GM21360 (cell line): ENCODE results near the gene CCIN.

Experiments used
- ATAC-seq: cut with Tn5 transposase; IDR thresholded peaks from one replicate; pipeline ENCODE4 v1.9.1; 2021; ENCODE audit warnings: mild to moderate bottlenecking, moderate library complexity; ENCODE audit not compliant: unreplicated experiment

Gene CCIN

DNA sequence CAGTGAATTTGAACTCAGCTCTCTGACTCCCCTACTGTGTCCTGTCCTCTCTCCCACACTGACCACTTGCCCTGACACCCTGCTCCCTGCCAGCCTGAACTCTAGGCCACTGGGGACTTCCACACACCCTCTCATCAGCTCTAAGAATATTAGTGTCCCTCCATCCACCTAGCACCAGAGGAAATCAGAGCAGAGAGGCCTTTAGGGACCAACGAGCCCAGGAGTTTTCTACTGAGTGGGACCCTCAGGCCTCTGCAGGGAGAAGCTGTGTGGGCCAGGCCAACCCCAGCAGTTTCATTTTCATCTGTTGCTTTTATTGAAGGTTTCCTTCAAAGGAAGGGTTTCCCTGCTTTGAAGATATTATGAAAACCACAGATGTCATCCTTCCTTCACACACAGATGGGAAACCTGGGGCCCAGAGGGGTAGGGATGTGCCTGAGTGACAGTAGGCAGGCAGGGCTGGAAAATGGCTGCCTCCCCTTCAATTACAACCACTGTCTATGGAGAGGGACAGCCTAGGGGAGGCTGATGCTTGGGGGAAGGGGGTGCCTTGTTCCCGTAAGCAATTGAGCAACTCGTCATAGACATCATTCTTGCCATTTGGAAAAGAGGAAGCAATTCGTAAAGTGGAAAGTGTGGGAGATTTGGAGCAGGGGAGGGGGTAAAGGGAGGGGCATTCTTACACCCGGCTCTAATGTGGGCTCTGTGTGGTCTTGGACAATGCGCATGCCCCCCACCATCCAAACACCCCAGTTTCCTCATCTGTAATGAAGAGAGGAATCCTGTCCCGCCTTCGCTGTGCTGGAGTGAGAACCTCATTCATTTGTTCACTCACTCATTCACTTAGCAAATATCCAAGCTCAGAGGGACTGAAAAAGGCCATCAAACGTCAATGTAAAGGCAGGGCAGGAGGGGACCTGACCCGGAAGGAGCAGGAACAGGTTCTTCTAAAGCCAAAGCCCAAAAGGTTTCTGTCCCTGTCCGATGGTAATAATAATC, 28.8 kb upstream of the CCIN start:
- ATAC-seq, result no peak

DNA sequence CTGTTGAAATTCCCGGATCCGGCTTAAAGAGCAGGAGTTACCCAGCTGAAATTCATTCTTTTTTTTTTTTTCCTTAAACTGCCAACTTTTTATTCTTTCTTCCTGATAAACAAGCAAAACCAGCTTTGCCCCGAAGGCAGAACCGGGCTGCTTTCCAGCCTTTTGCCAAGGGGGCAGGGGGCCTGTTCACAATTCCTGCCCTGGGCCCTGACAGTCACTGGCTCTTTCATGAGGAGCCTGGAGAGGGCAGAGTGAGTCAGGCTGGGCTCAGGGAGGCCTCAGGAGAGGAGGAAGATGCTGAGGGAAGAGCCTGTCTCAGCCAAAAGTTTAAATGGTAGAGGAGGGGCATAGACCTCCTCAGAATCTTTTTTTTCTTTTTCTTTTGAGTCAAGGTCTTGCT, 27.9 kb upstream of the CCIN start:
- ATAC-seq, result no peak

DNA sequence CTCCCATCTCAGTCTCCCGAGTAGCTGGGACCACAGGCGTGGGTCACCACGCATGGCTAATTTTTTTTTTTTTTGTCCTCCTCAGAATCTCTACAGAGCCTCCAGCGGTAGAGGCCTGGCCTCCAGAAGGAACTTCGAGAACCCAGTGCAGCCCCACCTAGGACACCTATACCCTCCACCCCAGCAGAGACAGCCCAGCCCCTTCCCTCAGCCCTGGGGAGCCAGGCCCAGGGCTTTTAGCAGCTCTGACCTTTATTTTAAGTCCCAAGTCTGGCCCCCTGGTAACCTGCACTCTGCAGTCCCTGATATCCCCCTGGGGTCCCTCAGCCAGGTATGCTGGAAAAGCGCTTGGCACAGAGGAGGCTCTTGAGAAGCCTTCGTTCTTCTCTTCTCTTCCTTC, 27.4 kb upstream of the CCIN start:
- no peak for ATAC-seq

DNA sequence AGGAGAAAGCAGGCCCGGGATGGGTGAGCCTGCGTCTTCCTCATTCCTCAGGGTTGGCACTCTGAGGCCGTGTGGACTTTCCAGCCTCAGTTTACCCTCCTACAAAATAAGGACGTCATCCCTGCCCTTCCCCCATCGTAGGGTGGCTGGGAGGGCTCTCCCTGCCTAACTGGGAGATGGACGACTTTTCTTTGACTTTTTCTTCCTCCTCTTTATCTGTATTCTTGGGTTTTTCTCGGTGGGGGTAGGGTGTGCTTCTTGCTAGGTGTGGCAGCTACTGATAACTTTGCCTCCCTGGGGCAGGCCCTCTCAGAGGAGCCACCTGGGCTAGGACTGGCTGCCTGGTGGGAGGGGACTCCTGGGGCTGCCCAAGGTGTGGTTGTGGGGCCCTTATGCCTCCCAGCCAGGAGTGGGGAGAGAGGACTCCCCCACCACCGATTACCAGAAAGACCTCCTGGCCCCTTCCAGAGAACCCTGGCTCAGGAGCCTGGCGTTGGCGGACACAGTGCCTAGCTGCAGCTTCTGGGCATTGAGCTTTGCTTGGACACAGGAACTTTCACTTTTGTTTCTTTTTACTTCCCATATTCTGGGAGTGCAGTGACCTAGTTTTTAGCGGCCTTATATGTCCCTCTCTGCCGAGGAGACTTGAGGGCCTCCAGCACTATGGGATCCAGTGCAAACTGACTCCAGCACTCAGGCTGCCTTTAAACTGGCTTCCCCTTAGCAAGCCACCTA, 26.5 kb upstream of the CCIN start:
- ATAC-seq, result no peak

DNA sequence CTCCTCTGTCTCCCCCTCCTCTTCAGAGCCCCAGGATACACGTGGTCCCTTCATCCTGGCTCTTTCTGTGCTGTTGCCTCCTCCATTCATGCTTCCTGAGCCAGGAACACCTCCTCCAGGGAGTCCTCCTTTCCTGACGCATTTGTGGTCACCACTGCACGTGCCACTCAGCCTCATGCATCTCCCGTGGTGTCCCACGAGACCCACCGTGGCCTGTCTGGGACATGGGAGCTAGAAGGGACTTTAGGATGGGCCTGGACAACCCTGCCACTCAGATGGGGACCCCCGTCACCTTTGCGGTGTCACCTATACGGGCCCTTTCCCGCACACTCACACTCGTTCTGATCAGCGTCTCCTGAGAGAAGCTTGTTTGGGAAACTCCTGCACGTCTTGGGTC, 25.9 kb upstream of the CCIN start:
- no peak for ATAC-seq

DNA sequence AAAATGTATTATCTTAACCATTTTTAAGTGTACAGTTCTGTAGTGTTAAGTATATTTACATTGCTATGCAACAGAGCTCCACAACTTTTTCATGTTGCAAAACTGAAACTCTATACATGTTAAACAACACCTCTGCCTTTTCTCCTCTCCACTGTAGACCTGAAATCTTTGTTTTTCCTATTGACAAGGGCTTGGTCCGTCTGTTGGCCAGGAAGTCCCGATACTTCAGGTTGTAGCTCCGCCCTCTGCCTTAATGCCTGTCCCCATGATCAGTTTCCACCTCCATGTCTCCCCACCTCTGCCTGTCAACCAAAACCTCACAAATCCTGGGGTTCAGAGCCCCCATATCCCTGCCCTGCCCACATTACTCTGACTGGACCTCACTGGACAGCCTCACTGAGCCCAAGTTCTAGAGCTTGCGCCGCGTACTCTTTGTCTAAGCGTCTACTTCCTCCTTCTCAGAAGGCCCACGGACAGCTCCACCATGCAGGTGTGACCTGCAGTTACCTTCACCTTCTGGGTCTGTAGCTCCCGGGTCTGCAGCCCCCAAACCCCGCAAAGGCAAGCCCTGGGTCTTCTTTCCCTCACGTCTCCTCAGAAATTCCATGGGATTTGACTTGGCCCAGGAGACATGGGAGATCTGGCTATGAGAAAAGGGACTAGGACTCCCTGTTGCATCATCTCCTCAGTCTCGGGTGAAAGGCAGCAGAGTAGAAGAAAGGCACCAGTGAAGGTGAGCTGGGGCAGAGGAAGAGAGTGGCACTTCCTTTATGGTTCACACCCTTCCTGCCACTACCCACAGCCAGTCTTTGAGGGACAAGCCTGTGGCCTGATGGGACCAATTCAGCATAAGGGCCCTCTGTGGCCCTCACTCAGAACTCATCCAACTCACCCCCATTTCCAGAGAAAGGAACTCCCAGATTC, 24.6 kb upstream of the CCIN start:
- no peak for ATAC-seq

DNA sequence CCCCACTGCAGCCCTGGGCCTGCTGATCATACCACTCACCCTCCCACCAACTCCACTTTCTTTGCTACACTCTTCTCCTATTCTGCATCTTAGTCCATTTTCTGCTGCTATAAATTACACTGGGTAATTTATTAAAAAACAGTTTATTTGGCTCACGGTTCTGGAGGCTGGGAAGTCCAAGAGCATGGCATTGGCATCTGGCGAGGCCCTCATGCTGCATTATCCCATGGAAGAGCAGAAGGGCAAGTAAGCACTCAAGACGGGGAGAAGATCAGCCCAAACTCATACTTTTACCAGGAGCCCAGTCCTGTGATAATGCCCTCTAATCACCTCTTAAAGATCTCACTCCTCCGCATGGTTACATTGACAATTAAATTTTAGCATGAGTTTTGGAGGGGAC, 23.2 kb upstream of the CCIN start:
- ATAC-seq, result no peak

DNA sequence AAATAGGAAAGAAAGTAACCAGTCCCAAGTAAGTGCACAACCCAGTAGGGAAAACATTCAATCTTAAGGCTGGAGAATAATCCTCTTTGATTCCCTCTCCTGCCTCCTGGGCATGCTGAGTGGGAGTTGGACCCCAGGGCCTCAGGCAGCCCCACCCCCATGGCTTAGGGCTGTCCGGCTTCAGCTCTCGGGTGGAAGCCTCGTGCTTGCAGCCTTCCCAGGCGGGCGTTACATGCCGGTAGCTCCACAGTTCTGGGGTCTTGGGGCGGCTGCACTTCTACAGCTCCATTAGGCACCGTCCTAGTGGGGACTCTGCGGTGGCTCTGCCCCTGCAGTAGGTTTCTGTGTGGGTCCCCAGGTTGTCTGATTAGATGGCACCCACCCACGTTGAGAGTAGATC, 22.5 kb upstream of the CCIN start:
- no peak for ATAC-seq

DNA sequence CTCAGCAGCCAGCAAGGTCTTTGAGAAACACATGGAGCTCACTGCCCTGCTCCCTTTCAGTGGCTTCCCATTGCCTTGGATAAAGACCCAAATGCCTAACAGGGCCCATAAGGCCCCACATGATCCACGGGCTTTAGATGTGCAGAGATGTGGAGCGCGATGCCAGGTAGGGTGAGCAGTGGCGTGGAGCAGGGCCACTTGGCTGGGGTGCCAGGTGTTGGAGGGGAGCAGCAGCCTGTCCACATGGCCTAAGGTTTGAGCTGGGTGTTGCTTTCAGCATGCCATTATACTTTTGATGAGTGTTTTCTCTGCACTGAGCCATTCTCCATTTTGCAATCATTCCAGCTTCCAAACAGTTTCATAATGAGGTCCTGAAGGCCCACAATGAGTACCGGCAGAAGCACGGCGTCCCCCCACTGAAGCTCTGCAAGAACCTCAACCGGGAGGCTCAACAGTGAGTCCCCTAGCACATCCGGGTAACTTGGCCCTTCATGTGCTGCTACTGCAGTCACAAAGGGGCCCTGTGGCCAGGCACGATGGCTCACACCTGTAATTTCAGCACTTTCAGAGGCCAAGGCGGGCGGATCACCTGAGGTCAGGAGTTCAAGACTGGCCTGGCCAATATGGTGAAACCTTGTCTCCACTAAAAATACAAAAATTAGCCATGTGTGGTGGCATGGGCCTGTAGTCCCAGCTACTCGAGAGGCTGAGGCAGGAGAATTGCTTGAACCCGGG, 21.6 kb upstream of the CCIN start:
- no peak for ATAC-seq

DNA sequence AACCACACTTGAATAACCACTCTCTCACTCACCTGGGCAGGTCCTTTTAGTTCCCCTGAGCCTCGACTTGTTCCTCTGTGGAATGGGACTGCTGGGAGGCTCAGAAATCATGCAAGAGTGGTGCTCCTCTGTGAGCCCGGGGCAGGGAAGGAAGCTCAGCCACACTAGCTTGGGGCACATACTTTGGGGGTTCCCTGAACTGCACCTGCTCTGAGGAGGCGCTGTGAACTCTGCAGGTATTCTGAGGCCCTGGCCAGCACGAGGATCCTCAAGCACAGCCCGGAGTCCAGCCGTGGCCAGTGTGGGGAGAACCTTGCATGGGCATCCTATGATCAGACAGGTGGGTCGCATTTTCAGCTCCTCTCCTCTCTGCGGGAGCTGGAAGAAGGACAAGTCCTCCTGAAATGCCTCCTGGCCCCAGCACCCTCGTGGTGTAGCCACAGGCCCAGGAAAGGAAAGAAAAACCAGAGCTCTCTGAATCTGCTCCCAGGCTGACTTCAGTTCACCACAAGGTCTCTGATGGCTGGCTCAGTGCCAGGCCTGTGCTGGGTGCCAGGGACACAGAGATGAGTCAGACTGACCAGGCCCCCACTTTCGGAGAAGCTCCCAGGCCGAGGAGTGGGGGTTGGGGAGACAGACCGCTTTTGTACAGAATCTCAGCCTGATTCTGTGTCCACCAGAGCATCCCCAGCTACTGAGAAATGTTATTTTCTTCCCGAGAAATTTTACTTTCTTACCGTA, 20.7 kb upstream of the CCIN start:
- no peak for ATAC-seq

DNA sequence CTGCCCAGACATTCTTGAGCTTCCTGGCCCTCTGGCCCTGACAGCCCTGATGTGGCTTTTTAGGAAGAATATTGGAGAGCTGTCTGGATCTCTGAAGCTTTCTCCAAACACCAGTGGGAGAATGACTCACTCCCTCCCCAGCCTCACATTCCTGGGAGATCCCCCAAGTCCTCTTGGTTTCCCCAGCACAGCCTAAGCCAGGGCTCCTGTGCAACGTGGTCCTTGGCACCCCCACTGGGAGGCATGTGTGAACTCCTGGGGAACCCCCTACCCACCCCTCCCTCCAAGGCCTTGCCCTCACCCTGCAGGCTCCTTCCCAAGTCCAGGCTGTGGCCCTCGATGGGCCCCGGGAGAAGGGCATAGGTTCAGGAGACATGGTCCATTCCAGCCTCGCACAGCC, 20.0 kb upstream of the CCIN start:
- no peak for ATAC-seq

DNA sequence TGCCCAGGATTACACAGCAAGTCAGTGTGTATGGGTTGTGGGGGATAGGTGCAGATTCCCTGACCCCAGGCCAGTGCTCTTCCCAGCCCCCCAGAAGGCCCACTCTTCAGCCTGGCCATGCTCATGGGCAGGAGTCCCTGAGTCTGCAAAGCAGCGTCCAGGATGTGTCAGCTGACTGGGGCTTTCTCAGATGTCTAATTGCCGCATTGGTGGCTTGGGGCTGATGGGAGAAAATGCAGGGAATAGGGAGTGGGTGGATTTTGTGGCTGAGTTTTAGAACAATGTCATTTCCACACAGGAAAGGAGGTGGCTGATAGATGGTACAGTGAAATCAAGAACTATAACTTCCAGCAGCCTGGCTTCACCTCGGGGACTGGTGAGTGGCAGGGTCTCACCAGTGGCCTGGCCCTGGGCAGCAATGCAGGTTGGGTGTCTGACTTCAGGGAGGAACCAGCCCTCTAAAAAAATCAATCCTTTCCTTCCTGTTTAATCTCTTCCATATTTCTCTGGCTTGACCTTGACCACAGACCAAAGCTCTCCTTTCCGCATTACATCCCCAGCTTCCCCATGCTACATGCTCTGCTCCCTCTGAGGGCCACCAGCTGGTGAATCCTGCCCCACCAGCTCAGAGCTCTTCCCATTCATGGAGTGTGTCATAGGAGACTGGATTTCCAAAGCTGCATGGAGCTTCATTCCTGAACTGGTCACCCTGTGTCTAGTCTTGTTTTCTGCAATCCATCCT, 18.4 kb upstream of the CCIN start:
- no peak for ATAC-seq

DNA sequence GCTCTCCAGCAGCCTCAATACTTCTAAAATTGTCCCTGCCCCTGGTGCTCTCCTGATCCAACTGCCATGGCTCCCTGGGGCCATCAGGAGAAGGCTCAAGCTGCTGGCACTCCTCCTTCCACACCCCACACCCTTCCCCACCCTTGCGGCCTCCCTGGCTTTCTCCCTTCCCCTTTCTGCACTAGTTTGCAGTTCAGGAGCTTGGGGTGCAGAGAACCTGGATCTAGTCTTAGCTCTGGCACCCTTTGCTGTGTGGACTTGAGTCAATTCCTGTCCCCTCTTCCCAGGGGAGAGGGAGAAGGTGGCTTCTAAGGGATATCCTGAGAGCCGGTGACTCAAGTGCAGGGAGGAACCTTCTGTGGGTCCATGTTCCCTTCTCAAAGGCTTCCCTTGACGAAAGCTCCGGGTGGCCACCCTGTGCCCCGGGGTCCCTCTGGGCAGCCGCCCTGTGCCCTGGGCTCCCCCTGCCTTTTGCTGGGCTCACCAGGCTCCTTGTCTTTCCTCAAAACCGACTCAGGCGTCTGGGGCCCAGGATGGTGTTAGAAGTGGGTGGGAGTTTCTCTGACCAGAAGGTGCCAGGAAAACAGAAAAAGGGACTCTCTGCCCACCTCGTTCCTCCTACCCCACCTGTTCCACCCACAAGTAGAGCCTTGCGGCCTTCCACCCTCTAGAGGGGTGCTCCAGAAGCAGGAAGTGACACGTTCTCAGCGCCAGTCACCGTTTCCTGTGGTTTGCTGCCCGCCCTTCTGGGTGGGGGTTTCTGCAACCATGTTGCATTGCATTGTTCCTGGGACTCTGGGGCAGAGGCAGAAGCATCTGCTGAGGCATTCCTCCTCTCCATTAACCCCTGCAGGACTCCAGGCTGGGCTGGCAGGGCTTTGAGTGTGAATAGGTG, 17.6 kb upstream of the CCIN start:
- ATAC-seq, result peak; percentile 75

DNA sequence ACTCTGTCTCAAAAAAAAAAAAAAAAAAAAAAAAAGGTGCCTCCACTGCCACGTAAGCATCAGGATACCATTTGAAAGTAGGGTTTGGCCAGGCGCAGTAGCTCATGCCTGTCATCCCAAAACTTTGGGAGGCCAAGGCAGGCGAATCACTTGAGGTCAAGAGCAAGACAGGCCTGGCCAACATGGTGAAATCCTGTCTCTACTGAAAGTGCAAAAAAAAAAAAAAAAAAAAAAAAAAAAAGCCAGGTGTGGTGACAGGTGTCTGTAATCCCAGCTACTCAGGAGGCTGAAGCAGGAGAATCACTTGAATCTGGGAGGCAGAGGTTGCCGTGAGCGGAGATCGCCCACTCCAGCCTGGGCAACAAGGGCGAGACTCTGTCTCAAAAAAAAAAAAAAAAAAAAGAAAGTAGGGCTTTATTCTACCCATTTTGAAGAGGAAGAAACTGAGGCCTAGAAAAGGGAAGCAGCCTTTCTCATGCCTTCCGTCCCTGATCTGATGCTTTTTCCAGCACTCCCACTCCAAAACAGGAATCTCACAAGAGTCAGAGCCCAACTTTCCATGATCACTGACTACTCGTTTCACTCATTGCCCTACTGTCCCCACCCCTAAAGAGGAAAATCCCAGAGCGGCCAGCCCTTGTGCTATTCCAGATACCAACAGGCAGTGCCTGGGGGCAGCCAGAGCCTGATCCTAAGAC, 16.3 kb upstream of the CCIN start:
- no peak for ATAC-seq

DNA sequence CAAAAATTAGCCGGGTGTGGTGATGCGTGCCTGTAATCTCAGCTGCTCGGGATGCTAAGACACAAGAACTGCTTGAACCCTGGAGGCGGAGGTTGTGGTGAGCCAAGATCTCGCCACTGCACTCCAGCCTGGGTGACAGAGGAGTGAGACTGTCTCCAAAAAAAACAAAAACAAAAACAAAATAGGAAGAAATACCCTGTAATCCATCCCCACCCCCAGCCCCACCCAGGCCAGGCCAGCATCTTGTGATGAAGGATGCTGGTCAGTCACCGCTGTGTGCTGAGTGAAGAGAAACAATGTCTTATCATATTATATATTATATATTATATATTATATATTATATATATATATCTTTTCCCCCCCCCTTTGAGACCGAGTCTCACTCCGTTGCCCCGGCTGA, 15.4 kb upstream of the CCIN start:
- ATAC-seq, result no peak

DNA sequence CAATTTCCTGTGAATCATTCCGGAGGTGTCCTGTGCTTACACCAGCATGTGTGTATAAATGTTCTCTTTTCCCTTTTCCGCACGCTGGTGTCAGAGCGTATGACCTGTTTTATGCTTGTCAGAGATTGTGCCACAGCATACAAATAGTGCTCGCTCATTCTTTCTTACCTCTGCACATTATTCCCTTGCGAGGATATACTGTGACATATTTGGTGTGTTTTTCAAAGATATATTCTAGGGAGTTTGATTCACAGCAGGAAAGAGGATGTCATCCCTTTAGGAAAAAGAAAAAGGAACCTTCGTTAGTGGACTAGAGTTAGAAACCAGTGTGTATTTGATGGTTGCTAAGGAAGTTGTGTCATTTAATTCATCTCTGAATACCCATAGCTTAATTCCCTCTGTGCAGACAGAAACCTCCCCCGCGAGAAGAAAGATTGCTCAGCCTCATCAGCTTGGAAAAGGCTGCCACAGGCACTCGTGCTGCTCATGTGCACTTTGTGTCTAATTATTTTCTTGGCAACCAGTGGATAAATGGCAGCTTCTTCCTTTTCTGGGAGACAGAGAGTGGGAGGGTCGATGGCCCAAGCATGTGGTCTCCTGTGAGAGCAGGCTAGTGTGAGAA, 14.7 kb upstream of the CCIN start:
- no peak for ATAC-seq

DNA sequence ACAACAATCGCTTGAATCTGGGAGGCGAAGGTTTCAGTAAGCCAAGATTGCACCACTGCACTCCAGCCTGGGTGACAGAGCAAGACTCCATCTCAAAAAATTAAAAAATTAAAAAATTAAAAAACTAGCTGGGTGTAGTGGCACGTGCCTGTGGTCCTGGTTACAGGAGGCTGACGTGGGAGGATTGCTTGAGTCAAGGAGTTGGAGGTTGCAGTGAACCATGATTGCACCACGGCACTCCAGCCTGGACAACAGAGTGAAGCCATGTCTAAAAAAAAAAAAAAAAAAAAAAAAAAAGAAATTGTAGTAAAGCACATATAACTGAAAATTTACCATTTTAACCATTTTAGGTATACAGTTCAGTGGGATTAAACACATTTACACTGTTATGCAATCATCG, 13.1 kb upstream of the CCIN start:
- ATAC-seq, result no peak
